ENCODE measurements around the gene MICALL2.

Gene MICALL2

GRCh38 chr7:1493129-1493528, 33.9 kb upstream of the MICALL2 start:
- DNase-seq (ENCODE audit: low spot score): no peak

GRCh38 chr7:1492640-1493039, 33.4 kb upstream of the MICALL2 start:
- DNase-seq (ENCODE audit: low spot score): no peak

GRCh38 chr7:1492221-1492620, 33.0 kb upstream of the MICALL2 start:
- no peak for DNase-seq (ENCODE audit: low spot score)

GRCh38 chr7:1490837-1491236, 31.6 kb upstream of the MICALL2 start:
- no peak for DNase-seq (ENCODE audit: low spot score)

GRCh38 chr7:1489336-1489735, 30.1 kb upstream of the MICALL2 start:
- DNase-seq (ENCODE audit: low spot score): no peak

GRCh38 chr7:1488016-1488415, 28.7 kb upstream of the MICALL2 start:
- no peak for DNase-seq (ENCODE audit: low spot score)

GRCh38 chr7:1487466-1487865, 28.2 kb upstream of the MICALL2 start:
- no peak for DNase-seq (ENCODE audit: low spot score)

- DNase-seq (ENCODE audit: low spot score): no peak
Observed at GRCh38 chr7:1486571-1486970, 27.3 kb upstream of the MICALL2 start.

- DNase-seq (ENCODE audit: low spot score): no peak
Observed at GRCh38 chr7:1485156-1485555, 25.9 kb upstream of the MICALL2 start.

- DNase-seq (ENCODE audit: low spot score): no peak
Observed at GRCh38 chr7:1484569-1484968, 25.3 kb upstream of the MICALL2 start.

GRCh38 chr7:1483536-1484505, 24.6 kb upstream of the MICALL2 start:
- DNase-seq (ENCODE audit: low spot score): no peak

- DNase-seq (ENCODE audit: low spot score): no peak
Observed at GRCh38 chr7:1483079-1483478, 23.8 kb upstream of the MICALL2 start.

- no peak for DNase-seq (ENCODE audit: low spot score)
Observed at GRCh38 chr7:1481300-1481699, 22.0 kb upstream of the MICALL2 start.

GRCh38 chr7:1480670-1481069, 21.4 kb upstream of the MICALL2 start:
- DNase-seq (ENCODE audit: low spot score): no peak

GRCh38 chr7:1479287-1479686, 20.0 kb upstream of the MICALL2 start:
- no peak for DNase-seq (ENCODE audit: low spot score)

- no peak for DNase-seq (ENCODE audit: low spot score)
Observed at GRCh38 chr7:1478480-1478879, 19.2 kb upstream of the MICALL2 start.

- DNase-seq (ENCODE audit: low spot score): no peak
Observed at GRCh38 chr7:1476859-1477258, 17.6 kb upstream of the MICALL2 start.

GRCh38 chr7:1475991-1476390, 16.7 kb upstream of the MICALL2 start:
- no peak for DNase-seq (ENCODE audit: low spot score)

- no peak for DNase-seq (ENCODE audit: low spot score)
Observed at GRCh38 chr7:1475393-1475792, 16.1 kb upstream of the MICALL2 start.

GRCh38 chr7:1474736-1475135, 15.5 kb upstream of the MICALL2 start:
- DNase-seq (ENCODE audit: low spot score): no peak

GRCh38 chr7:1473864-1474512, 14.7 kb upstream of the MICALL2 start:
- peak; percentile 92 for DNase-seq (ENCODE audit: low spot score)

- no peak for DNase-seq (ENCODE audit: low spot score)
Observed at GRCh38 chr7:1470901-1471300, 11.6 kb upstream of the MICALL2 start.

GRCh38 chr7:1468643-1469298, 9.5 kb upstream of the MICALL2 start:
- DNase-seq (ENCODE audit: low spot score): no peak

Measured in NAMALWA (cell line).